Measurements from ENCODE around the gene ATXN1. TPM values are rescaled to one million over a fixed set of nuclear protein-coding genes. Genes with fewer than 3 reads are reported as not detected.

The ATXN1 gene
- polyA plus RNA-seq, 1 donor (not counting 4 experiments of a cell fraction or from before 2014, with no cell fraction given) = 9.7 TPM

DNA sequence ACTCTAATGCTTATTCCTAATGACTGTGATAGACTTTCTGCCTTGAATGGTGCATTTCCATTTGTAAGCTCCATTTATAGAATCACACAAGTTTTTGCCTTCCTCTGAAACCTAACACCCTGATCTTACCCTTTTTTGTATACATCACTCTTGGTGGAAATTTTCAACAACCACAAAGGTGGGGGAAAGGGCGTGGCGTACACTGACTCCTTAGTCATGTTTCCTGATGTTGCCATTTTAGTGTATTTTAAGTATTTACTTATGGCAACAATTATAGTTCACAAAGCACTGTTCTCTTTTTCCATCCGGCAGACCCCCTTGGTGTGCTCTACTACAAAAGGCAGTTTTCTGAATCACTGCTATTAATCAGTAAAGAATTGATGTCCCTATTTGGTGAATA, 92.0 kb downstream of the ATXN1 start:
- Histone ChIP-seq H3K9me3 (ENCODE audit: control insufficient read depth, low read depth, low read length) (no peaks in the 10 kb centered on the region), H3K36me3 (ENCODE audit: control insufficient read depth in 2 of 2, extremely low read depth in 1 of 2, insufficient read depth in 2 of 2, low read length in 2 of 2) (no peaks in the 10 kb centered on the region), H2AFZ (ENCODE audit: control insufficient read depth, low read length) (peak overlapping the region; percentile 55), H3K4me3 (ENCODE audit: control insufficient read depth in 2 of 3, extremely low read depth in 1 of 3, insufficient read depth in 2 of 3, low read depth in 1 of 3, low read length in 3 of 3) (no peak overlapping the region), H3K4me1 (ENCODE audit: control insufficient read depth, extremely low read depth, insufficient read depth, low read length) (peaks cover 40% of the 10 kb centered on the region), H4K20me1 (ENCODE audit: control insufficient read depth, extremely low read depth, insufficient read depth, low read length) (no peaks in the 10 kb centered on the region), H3K4me2 (ENCODE audit: control insufficient read depth, extremely low read depth, insufficient read depth, low read depth, low read length) (peak overlapping the region; percentile 72), H3K79me2 (ENCODE audit: control insufficient read depth, insufficient read depth, low read length) (peaks cover 2% of the 10 kb centered on the region), H3K27ac (ENCODE audit: control insufficient read depth, insufficient read depth, low read length) (peak overlapping the region; percentile 77), H3K9me1 (ENCODE audit: control insufficient read depth, extremely low read depth, insufficient read depth, low read length) (no peaks in the 10 kb centered on the region), H3K9ac (ENCODE audit: control insufficient read depth, extremely low read depth, insufficient read depth, low read length) (peak overlapping the region; percentile 46), H3K27me3 (ENCODE audit: control insufficient read depth, extremely low read depth, insufficient read depth, low read length) (no peaks in the 10 kb centered on the region)
- TF ChIP-seq, protein P1, sequence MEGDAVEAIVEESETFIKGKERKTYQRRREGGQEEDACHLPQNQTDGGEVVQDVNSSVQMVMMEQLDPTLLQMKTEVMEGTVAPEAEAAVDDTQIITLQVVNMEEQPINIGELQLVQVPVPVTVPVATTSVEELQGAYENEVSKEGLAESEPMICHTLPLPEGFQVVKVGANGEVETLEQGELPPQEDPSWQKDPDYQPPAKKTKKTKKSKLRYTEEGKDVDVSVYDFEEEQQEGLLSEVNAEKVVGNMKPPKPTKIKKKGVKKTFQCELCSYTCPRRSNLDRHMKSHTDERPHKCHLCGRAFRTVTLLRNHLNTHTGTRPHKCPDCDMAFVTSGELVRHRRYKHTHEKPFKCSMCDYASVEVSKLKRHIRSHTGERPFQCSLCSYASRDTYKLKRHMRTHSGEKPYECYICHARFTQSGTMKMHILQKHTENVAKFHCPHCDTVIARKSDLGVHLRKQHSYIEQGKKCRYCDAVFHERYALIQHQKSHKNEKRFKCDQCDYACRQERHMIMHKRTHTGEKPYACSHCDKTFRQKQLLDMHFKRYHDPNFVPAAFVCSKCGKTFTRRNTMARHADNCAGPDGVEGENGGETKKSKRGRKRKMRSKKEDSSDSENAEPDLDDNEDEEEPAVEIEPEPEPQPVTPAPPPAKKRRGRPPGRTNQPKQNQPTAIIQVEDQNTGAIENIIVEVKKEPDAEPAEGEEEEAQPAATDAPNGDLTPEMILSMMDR (optimal IDR thresholded peaks at IDR 0.05 in 1 of 3, IDR thresholded peaks at IDR 0.05 in 1 of 3, conservative IDR thresholded peaks at IDR 0.05 in 1 of 3; ENCODE audit: extremely low read depth in 1 of 3, insufficient read depth in 2 of 3, low read length in 3 of 3) = no peak
- no peak for TF ChIP-seq EZH2 (IDR thresholded peaks at IDR 0.05; ENCODE audit: low read length)
- DNase-seq (ENCODE audit: low read depth, low spot score) (no peak), FAIRE-seq (peak; percentile 85)
- dilution Hi-C loops (cut with MboI; ENCODE audit: extremely low pct_ligation_motif_present, low sequenced_read_pairs) = no loop called here

DNA sequence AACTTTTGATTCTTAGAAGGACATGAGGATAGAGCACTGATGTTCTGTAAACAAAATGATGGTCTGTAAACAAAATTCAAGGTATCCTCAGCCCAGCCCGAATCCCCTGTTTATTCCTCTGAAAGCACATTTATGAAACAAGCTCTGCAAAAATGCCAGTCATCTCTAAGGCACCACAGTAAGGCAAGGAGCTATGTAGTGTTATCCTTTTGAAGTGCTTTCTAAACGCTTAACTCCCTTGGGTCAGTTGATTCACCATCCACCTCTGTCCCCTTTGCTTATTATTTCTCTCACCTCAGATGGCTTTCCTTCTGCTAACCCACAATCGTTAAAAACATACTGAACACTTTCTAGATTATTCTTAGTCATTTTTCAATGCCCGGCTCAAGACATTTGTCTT, 93.8 kb downstream of the ATXN1 start:
- H3K79me2 ChIP-seq (ENCODE audit: control insufficient read depth, insufficient read depth, low read length) = peaks cover 2% of the 10 kb centered on the region
- H3K9me1 ChIP-seq (ENCODE audit: control insufficient read depth, extremely low read depth, insufficient read depth, low read length) = no peaks in the 10 kb centered on the region
- dilution Hi-C loops (cut with MboI; ENCODE audit: extremely low pct_ligation_motif_present, low sequenced_read_pairs) = no loop called here
- peak overlapping the region; percentile 43 for H3K4me2 ChIP-seq (ENCODE audit: control insufficient read depth, extremely low read depth, insufficient read depth, low read depth, low read length)
- H2AFZ ChIP-seq (ENCODE audit: control insufficient read depth, low read length) = no peak overlapping the region
- DNase-seq (ENCODE audit: low read depth, low spot score) (no peak), FAIRE-seq (no peak)
- no peak overlapping the region for H3K9ac ChIP-seq (ENCODE audit: control insufficient read depth, extremely low read depth, insufficient read depth, low read length)
- H3K36me3 ChIP-seq (ENCODE audit: control insufficient read depth in 2 of 2, extremely low read depth in 1 of 2, insufficient read depth in 2 of 2, low read length in 2 of 2) = no peaks in the 10 kb centered on the region
- no peaks in the 10 kb centered on the region for H4K20me1 ChIP-seq (ENCODE audit: control insufficient read depth, extremely low read depth, insufficient read depth, low read length)
- no peak overlapping the region for H3K27ac ChIP-seq (ENCODE audit: control insufficient read depth, insufficient read depth, low read length)
- no peaks in the 10 kb centered on the region for H3K9me3 ChIP-seq (ENCODE audit: control insufficient read depth, low read depth, low read length)
- H3K27me3 ChIP-seq (ENCODE audit: control insufficient read depth, extremely low read depth, insufficient read depth, low read length) = no peaks in the 10 kb centered on the region
- H3K4me1 ChIP-seq (ENCODE audit: control insufficient read depth, extremely low read depth, insufficient read depth, low read length) = peaks cover 40% of the 10 kb centered on the region
- TF ChIP-seq EZH2 (IDR thresholded peaks at IDR 0.05; ENCODE audit: low read length) = no peak
- TF ChIP-seq, protein P1 (optimal IDR thresholded peaks at IDR 0.05 in 1 of 3, IDR thresholded peaks at IDR 0.05 in 1 of 3, conservative IDR thresholded peaks at IDR 0.05 in 1 of 3; ENCODE audit: extremely low read depth in 1 of 3, insufficient read depth in 2 of 3, low read length in 3 of 3) = no peak
- H3K4me3 ChIP-seq (ENCODE audit: control insufficient read depth in 2 of 3, extremely low read depth in 1 of 3, insufficient read depth in 2 of 3, low read depth in 1 of 3, low read length in 3 of 3) = no peak overlapping the region

Measured in keratinocyte (primary cell).